ENCODE results near the gene PACSIN1.

PACSIN1 gene

GRCh38 chr6:34531580-34532201, 65.8 kb downstream of the PACSIN1 start:
- Histone ChIP-seq H3K79me2 (ENCODE audit: control insufficient read depth, insufficient read depth, low read length, poor library complexity) (no peaks in the 10 kb centered on the region), H3K27me3 (ENCODE audit: insufficient read depth, low read length) (no peaks in the 10 kb centered on the region)
- WGBS (ENCODE audit: extremely low coverage, insufficient coverage, insufficient read length): no CpG with 5 or more reads among the region's 29 CpGs

GRCh38 chr6:34532230-34532629, 66.4 kb downstream of the PACSIN1 start:
- no peak overlapping the region for H3K18ac ChIP-seq (ENCODE audit: low read length)
- DNase-seq: no peak
- peaks cover 2% of the 10 kb centered on the region for H3K9me3 ChIP-seq (ENCODE audit: insufficient read depth, low read depth, low read length)
- no peak overlapping the region for H3K14ac ChIP-seq (ENCODE audit: low read length)
- H3K79me1 ChIP-seq (ENCODE audit: low read length): no peaks in the 10 kb centered on the region
- H3K4me3 ChIP-seq (ENCODE audit: low read depth, low read length): no peak overlapping the region
- no peak overlapping the region for H4K12ac ChIP-seq (ENCODE audit: low read depth, low read length)
- no peak overlapping the region for H3K4ac ChIP-seq (ENCODE audit: low read depth, low read length)
- no peak overlapping the region for H3K27ac ChIP-seq (ENCODE audit: low read depth, low read length)
- no peak overlapping the region for H3K9ac ChIP-seq (ENCODE audit: low read length)
- H2AFZ ChIP-seq (ENCODE audit: insufficient read depth, low read length, poor library complexity): no peak overlapping the region
- no peak overlapping the region for H2BK120ac ChIP-seq (ENCODE audit: insufficient read depth, low read length, poor library complexity)
- WGBS (ENCODE audit: extremely low coverage, insufficient coverage, insufficient read length): no CpG with 5 or more reads among the region's 15 CpGs
- H3K4me2 ChIP-seq (ENCODE audit: low read length): no peak overlapping the region
- no peak overlapping the region for H2AK5ac ChIP-seq (ENCODE audit: low read length)
- no peak overlapping the region for H4K8ac ChIP-seq (ENCODE audit: low read depth, low read length)
- no peak overlapping the region for H3K23ac ChIP-seq (ENCODE audit: low read length)
- H4K91ac ChIP-seq (ENCODE audit: low read depth, low read length): no peak overlapping the region
- no peaks in the 10 kb centered on the region for H3K36me3 ChIP-seq (ENCODE audit: control insufficient read depth in 1 of 2, insufficient read depth in 2 of 2, low read length in 2 of 2)
- H3K79me2 ChIP-seq (ENCODE audit: control insufficient read depth, insufficient read depth, low read length, poor library complexity): no peaks in the 10 kb centered on the region
- no peaks in the 10 kb centered on the region for H3K27me3 ChIP-seq (ENCODE audit: insufficient read depth, low read length)
- peaks cover 0 to 2% of the 10 kb centered on the region in 2 experiments for H3K4me1 ChIP-seq (ENCODE audit: control insufficient read depth in 1 of 2, insufficient read depth in 2 of 2, low read length in 2 of 2)
- no peak overlapping the region for H2BK12ac ChIP-seq (ENCODE audit: low read length)
- H2BK5ac ChIP-seq (ENCODE audit: low read depth, low read length, poor library complexity): no peak overlapping the region

More at GRCh38 chr6:34531580-34532201, 65.8 kb downstream of the PACSIN1 start:
- H2BK120ac ChIP-seq (ENCODE audit: insufficient read depth, low read length, poor library complexity): no peak overlapping the region
- no peak overlapping the region for H3K14ac ChIP-seq (ENCODE audit: low read length)
- H2BK12ac ChIP-seq (ENCODE audit: low read length): no peak overlapping the region
- no peak overlapping the region for H4K91ac ChIP-seq (ENCODE audit: low read depth, low read length)
- no peaks in the 10 kb centered on the region for H3K36me3 ChIP-seq (ENCODE audit: control insufficient read depth in 1 of 2, insufficient read depth in 2 of 2, low read length in 2 of 2)
- H3K9ac ChIP-seq (ENCODE audit: low read length): no peak overlapping the region
- H3K4me3 ChIP-seq (ENCODE audit: low read depth, low read length): no peak overlapping the region
- no peak for DNase-seq
- H3K4me2 ChIP-seq (ENCODE audit: low read length): no peak overlapping the region
- H3K27ac ChIP-seq (ENCODE audit: low read depth, low read length): no peak overlapping the region
- H4K8ac ChIP-seq (ENCODE audit: low read depth, low read length): no peak overlapping the region
- no peak overlapping the region for H3K4ac ChIP-seq (ENCODE audit: low read depth, low read length)
- peaks cover 2% of the 10 kb centered on the region for H3K9me3 ChIP-seq (ENCODE audit: insufficient read depth, low read depth, low read length)
- H2AFZ ChIP-seq (ENCODE audit: insufficient read depth, low read length, poor library complexity): no peak overlapping the region
- H3K4me1 ChIP-seq (ENCODE audit: control insufficient read depth in 1 of 2, insufficient read depth in 2 of 2, low read length in 2 of 2): peaks cover 0 to 2% of the 10 kb centered on the region in 2 experiments
- H3K79me1 ChIP-seq (ENCODE audit: low read length): no peaks in the 10 kb centered on the region
- no peak overlapping the region for H4K12ac ChIP-seq (ENCODE audit: low read depth, low read length)
- no peak overlapping the region for H2AK5ac ChIP-seq (ENCODE audit: low read length)
- H2BK5ac ChIP-seq (ENCODE audit: low read depth, low read length, poor library complexity): no peak overlapping the region
- H3K18ac ChIP-seq (ENCODE audit: low read length): no peak overlapping the region
- no peak overlapping the region for H3K23ac ChIP-seq (ENCODE audit: low read length)

GRCh38 chr6:34534146-34534545, 68.3 kb downstream of the PACSIN1 start:
- no CpG with 5 or more reads among the region's 6 CpGs for WGBS (ENCODE audit: extremely low coverage, insufficient coverage, insufficient read length)
- H3K9me3 ChIP-seq (ENCODE audit: insufficient read depth, low read depth, low read length): no peaks in the 10 kb centered on the region
- no peak overlapping the region for H3K18ac ChIP-seq (ENCODE audit: low read length)
- no peak overlapping the region for H3K14ac ChIP-seq (ENCODE audit: low read length)
- no peak overlapping the region for H3K27ac ChIP-seq (ENCODE audit: low read depth, low read length)
- H3K23ac ChIP-seq (ENCODE audit: low read length): no peak overlapping the region
- no peak for DNase-seq
- H2AK5ac ChIP-seq (ENCODE audit: low read length): no peak overlapping the region
- no peak overlapping the region for H2AFZ ChIP-seq (ENCODE audit: insufficient read depth, low read length, poor library complexity)
- H3K4me3 ChIP-seq (ENCODE audit: low read depth, low read length): no peak overlapping the region
- H3K36me3 ChIP-seq (ENCODE audit: control insufficient read depth in 1 of 2, insufficient read depth in 2 of 2, low read length in 2 of 2): no peaks in the 10 kb centered on the region
- H4K91ac ChIP-seq (ENCODE audit: low read depth, low read length): no peak overlapping the region
- H3K79me2 ChIP-seq (ENCODE audit: control insufficient read depth, insufficient read depth, low read length, poor library complexity): no peaks in the 10 kb centered on the region
- H3K4me1 ChIP-seq (ENCODE audit: control insufficient read depth in 1 of 2, insufficient read depth in 2 of 2, low read length in 2 of 2): no peaks in the 10 kb centered on the region
- H2BK12ac ChIP-seq (ENCODE audit: low read length): no peak overlapping the region
- no peak overlapping the region for H3K4me2 ChIP-seq (ENCODE audit: low read length)
- no peaks in the 10 kb centered on the region for H3K27me3 ChIP-seq (ENCODE audit: insufficient read depth, low read length)
- H3K9ac ChIP-seq (ENCODE audit: low read length): no peak overlapping the region
- no peak overlapping the region for H3K4ac ChIP-seq (ENCODE audit: low read depth, low read length)
- H4K8ac ChIP-seq (ENCODE audit: low read depth, low read length): no peak overlapping the region
- H4K12ac ChIP-seq (ENCODE audit: low read depth, low read length): no peak overlapping the region
- no peaks in the 10 kb centered on the region for H3K79me1 ChIP-seq (ENCODE audit: low read length)
- no peak overlapping the region for H2BK120ac ChIP-seq (ENCODE audit: insufficient read depth, low read length, poor library complexity)
- H2BK5ac ChIP-seq (ENCODE audit: low read depth, low read length, poor library complexity): no peak overlapping the region

GRCh38 chr6:34534656-34535055, 68.8 kb downstream of the PACSIN1 start:
- H3K14ac ChIP-seq (ENCODE audit: low read length): no peak overlapping the region
- DNase-seq: no peak
- no peaks in the 10 kb centered on the region for H3K79me1 ChIP-seq (ENCODE audit: low read length)
- no peak overlapping the region for H2BK120ac ChIP-seq (ENCODE audit: insufficient read depth, low read length, poor library complexity)
- no peak overlapping the region for H3K4me3 ChIP-seq (ENCODE audit: low read depth, low read length)
- no peak overlapping the region for H2BK12ac ChIP-seq (ENCODE audit: low read length)
- H2AFZ ChIP-seq (ENCODE audit: insufficient read depth, low read length, poor library complexity): no peak overlapping the region
- H3K9ac ChIP-seq (ENCODE audit: low read length): no peak overlapping the region
- H3K4ac ChIP-seq (ENCODE audit: low read depth, low read length): no peak overlapping the region
- H3K79me2 ChIP-seq (ENCODE audit: control insufficient read depth, insufficient read depth, low read length, poor library complexity): no peaks in the 10 kb centered on the region
- WGBS (ENCODE audit: extremely low coverage, insufficient coverage, insufficient read length): no CpG with 5 or more reads among the region's 16 CpGs
- no peaks in the 10 kb centered on the region for H3K27me3 ChIP-seq (ENCODE audit: insufficient read depth, low read length)
- H2AK5ac ChIP-seq (ENCODE audit: low read length): no peak overlapping the region
- no peak overlapping the region for H3K27ac ChIP-seq (ENCODE audit: low read depth, low read length)
- no peak overlapping the region for H3K4me2 ChIP-seq (ENCODE audit: low read length)
- H3K18ac ChIP-seq (ENCODE audit: low read length): no peak overlapping the region
- H3K23ac ChIP-seq (ENCODE audit: low read length): no peak overlapping the region
- no peaks in the 10 kb centered on the region for H3K9me3 ChIP-seq (ENCODE audit: insufficient read depth, low read depth, low read length)
- H4K12ac ChIP-seq (ENCODE audit: low read depth, low read length): no peak overlapping the region
- H2BK5ac ChIP-seq (ENCODE audit: low read depth, low read length, poor library complexity): no peak overlapping the region
- no peaks in the 10 kb centered on the region for H3K4me1 ChIP-seq (ENCODE audit: control insufficient read depth in 1 of 2, insufficient read depth in 2 of 2, low read length in 2 of 2)
- H4K91ac ChIP-seq (ENCODE audit: low read depth, low read length): no peak overlapping the region
- H4K8ac ChIP-seq (ENCODE audit: low read depth, low read length): no peak overlapping the region
- no peaks in the 10 kb centered on the region for H3K36me3 ChIP-seq (ENCODE audit: control insufficient read depth in 1 of 2, insufficient read depth in 2 of 2, low read length in 2 of 2)

Data from trophoblast cell (in vitro differentiated cells and primary cell).